Choroid plexus epithelial cell (primary cell): Measurements from ENCODE around the gene ANGEL1.
A peak's percentile ranks its signal among the peaks of the same experiment; 100 is the strongest.

ENCODE experiments used
- DNase-seq: peaks from one replicate; pipeline ENCODE4 v3.0.0-alpha.2; 2010; ENCODE audit warnings: low read depth
- H3K4me3 ChIP-seq: 2 replicates; pipeline ENCODE4 v1.5.1; 2011; ENCODE audit warnings: low read depth, mild to moderate bottlenecking, control low read depth, low read length, moderate library complexity
- TF ChIP-seq, protein P1 (sequence below): conservative IDR thresholded peaks from 2 replicates; pipeline ENCODE4 v1.5.1; 2011; ENCODE audit warnings: low read depth, mild to moderate bottlenecking, control low read depth, inconsistent platforms, low read length, moderate library complexity

ANGEL1 gene

DNA sequence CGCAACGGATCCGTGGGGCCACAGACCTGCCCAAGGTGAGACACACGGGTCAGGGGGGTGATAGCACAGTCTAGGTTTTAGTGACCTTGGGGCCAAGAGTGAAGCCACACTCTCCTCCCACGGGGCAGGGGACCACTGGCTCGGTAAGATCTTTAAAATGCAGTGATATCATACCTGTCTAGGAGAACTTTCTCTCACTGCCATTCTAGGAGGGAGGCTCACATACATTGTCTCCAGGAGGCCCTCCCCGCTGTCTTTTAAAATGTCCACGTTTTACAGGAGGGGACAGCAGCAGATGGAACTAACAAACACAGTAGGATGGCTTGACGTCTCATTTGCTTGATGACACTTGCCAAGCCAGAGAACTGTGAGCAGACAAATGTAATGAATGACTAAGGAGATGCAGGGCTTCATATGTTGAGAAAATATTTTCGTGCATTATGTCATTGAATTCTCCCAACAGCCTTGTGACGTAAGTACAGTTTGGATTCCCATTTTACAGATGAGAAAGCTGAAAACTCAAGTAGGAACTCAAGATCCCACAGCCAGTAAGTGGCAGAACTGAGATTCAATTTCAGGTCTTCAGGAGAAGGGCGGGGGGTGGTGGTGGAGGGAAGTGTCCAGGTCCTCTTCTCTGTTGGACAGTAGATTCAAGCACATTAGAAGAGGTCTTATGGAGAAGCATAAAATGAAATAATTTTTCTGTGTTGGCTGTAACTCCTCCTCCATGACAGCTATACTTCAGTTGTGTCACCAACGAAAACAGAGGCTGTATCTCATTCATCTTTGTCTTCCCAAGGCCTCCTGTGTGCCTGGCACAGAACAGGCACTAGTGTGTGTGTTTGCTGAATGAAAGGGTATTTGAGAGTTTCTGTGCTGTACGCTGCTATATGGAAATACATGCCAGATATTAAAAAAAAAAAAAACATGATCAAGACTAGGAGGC is 49.3 kb downstream of the ANGEL1 start:
- TF ChIP-seq, protein P1, sequence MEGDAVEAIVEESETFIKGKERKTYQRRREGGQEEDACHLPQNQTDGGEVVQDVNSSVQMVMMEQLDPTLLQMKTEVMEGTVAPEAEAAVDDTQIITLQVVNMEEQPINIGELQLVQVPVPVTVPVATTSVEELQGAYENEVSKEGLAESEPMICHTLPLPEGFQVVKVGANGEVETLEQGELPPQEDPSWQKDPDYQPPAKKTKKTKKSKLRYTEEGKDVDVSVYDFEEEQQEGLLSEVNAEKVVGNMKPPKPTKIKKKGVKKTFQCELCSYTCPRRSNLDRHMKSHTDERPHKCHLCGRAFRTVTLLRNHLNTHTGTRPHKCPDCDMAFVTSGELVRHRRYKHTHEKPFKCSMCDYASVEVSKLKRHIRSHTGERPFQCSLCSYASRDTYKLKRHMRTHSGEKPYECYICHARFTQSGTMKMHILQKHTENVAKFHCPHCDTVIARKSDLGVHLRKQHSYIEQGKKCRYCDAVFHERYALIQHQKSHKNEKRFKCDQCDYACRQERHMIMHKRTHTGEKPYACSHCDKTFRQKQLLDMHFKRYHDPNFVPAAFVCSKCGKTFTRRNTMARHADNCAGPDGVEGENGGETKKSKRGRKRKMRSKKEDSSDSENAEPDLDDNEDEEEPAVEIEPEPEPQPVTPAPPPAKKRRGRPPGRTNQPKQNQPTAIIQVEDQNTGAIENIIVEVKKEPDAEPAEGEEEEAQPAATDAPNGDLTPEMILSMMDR, result no peak
- DNase-seq, result no peak
- peak overlapping the region; percentile 70 for H3K4me3 ChIP-seq

DNA sequence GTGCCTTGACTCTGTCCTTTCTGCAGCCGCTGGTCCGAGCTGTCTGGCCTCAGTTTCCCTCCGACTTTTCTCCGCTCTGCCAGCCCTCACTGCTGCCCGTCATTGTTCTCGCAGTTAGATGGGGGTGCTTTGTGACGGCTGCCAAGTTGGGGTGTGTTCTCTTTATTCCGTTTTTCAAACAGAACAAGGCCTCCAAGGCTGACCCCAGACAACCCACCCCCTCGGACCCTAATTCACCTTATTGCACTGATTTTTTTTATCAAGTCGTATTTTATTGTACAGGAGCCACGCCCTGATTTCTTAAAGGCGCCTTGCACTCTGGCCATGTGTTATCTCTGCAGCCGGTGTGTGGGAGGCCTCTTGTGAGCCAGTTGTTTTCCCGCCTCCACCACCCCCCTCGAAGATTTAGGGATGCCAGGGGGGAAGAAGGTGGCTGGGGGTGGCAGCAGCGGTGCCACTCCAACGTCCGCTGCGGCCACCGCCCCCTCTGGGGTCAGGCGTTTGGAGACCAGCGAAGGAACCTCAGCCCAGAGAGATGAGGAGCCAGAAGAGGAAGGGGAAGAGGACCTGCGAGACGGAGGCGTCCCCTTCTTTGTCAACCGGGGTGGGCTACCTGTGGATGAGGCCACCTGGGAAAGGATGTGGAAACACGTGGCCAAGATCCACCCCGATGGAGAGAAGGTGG is 50.1 kb downstream of the ANGEL1 start:
- peak overlapping the region; percentile 70 for H3K4me3 ChIP-seq
- TF ChIP-seq, protein P1, result no peak
- no peak for DNase-seq

DNA sequence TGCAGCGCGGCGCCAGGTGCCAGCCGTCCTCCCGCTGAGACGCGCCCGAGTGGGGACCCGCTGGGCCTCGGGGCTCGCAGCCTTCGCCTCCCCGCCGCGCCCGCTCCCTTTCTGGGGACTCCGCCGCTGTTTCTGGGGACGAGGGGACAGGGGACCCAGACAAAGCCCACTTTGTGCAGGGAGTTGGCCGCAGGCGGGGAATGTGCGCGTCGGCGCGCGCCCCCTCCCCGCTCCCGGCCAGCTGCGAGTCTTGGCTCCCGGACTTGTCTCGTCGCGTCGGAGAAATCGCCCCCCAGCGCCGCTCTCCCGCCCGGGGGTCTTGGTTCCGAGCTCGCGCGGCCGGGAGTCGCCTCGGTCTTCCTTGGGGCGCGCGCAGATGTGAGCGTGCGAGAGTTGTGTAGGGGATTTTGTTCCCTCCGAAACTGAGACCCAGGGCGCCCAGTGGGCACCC is 50.7 kb downstream of the ANGEL1 start:
- H3K4me3 ChIP-seq, result peak overlapping the region; percentile 70
- TF ChIP-seq, protein P1, result no peak
- no peak for DNase-seq

DNA sequence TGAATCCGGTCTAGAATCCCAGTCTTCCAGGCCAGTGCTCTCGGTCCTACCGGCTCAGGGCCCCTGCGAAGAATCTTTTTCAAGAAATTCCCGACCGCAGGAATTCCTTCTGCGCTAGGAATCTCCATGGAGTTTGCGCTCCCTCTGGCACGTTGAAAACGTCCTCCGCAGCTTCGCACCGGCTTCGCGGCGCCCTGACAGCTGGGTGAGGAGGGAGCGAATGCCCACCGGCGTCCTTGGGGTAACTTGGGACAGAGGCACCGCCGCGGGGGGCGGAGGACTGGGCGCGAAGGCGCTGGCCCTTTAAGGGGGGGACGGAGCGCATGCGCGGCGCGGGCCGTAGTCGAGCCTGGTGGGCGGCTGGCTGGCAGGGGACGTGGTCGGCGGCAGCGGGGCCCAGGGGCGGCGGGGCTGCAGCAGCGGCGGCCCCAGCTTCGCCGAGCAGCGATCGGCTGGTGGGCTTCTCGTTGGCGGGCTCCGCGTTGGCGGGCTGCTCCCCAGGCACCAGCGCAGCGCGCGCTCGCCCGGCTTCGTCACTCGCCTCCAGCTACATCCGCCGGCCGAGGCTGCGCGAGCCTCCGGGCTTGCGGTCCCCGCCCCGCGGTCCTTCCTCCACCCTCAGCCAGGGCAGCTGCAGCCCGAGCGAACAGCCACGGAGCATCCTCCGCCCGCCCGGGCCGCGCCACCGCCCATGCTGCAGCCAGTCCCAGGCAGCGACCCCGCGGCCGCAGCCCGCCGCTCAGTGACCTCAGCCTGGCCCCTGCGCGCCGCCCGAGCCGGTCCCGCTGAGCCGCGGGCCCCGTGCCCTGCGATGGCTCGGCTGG is 51.3 kb downstream of the ANGEL1 start, which contains the start of gene VASH1:
Gene VASH1, plus strand, starts transcription at position 333 of the 824 bp plus-strand sequence. CDS start 1,354 bp downstream, outside the sequence.
- peak within 1 kb of the TSS; percentile 70 for H3K4me3 ChIP-seq
- TF ChIP-seq, protein P1, result no peak
- DNase-seq, result peak; percentile 75

DNA sequence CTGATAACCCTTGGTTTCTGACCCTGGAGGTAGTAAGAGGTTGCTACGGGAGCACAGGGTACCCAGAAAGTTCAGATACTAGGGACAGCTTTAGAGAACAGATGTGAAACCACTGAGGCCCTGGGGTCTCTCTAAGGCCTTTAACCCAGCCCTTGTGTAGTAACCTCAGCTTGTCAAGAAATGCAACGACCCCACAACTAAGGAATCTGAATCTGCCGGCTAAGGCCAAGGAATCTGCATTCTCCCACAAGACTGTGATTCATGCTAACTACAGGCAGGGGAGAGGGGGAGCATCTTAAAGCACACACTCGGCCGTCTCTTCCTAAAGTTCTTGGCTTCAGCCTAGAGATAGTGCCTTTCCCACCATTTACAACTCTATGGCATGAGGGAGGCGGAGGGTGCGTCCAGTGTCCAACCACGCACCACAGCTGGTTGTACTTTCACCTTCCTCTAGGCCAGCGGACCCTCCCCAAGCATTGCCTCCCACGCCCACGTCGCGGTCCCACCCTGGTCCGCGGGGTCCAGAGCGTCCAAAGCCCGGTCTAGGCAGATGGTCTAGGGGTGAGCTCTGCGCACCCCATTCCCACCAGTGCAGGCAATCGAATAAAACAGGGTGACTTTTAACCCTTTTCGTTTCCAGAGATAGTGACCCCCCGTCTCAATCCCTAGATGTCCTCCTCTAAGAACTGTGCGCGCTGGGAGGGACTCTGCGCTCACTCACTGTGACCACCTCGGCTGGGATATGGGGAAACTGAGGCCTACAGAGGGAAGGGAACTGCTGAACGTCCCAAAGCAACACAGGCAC is 52.1 kb downstream of the ANGEL1 start:
- no peak for DNase-seq
- TF ChIP-seq, protein P1, result no peak
- H3K4me3 ChIP-seq, result peak overlapping the region; percentile 70

DNA sequence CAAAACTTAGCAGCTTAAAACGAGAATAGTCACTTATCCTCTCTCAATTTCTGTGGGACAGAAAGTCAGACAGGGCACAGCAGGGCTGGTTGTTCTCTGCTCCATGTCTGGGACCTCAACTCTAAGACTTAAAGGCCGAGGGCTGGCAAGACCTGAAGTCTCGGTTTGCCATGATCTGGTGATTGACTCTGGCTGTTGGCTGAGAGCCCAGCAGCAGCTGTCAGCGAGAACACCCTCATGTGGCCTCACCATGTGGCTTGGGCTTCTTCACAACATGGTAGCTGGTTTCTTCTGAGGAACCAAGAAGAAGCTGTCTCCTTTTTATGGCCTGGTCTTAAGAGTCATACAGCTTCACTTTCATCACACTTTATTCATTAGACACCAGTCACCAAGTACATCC is 53.1 kb downstream of the ANGEL1 start:
- no peak overlapping the region for H3K4me3 ChIP-seq
- TF ChIP-seq, protein P1, result no peak
- no peak for DNase-seq
